Measurements from ENCODE around the gene PRSS50. TPM values are rescaled to one million over a fixed set of nuclear protein-coding genes. Genes with fewer than 3 reads are reported as not detected.

Gene PRSS50
- total and polyA plus RNA-seq, 4 donors = 0.02 to 0.33 (median 0.25) TPM; not detected in 1

GRCh38 chr3:46719044-46719565, 1.4 kb upstream of the PRSS50 start:
- Histone ChIP-seq H3K27me3 (ENCODE audit: control insufficient read depth in 4 of 4, insufficient read depth in 4 of 4, low read length in 3 of 4) (no peaks in the 10 kb centered on the region), H3K4me3 (ENCODE audit: low read depth in 1 of 3, low read length in 3 of 3) (no peak overlapping the region), H3K27ac (ENCODE audit: low read depth in 1 of 2, low read length in 2 of 2) (no peak overlapping the region), H3K9ac (ENCODE audit: low read depth in 1 of 2, low read length in 2 of 2) (no peak overlapping the region), H3K36me3 (ENCODE audit: control insufficient read depth in 4 of 4, insufficient read depth in 3 of 4, low read depth in 1 of 4, low read length in 3 of 4) (no peaks in the 10 kb centered on the region), H3K4me1 (ENCODE audit: control insufficient read depth in 4 of 4, insufficient read depth in 4 of 4, low read length in 3 of 4) (no peaks in the 10 kb centered on the region), H3K9me3 (ENCODE audit: control insufficient read depth in 4 of 4, low read length in 3 of 4) (no peaks in the 10 kb centered on the region)
- DNase-seq (ENCODE audit: low spot score) = no peak
- TF ChIP-seq REST (IDR thresholded peaks at IDR 0.05) = no peak
- TF ChIP-seq HNF4G (IDR thresholded peaks at IDR 0.05) = no peak
- no peak for TF ChIP-seq ATF3 (IDR thresholded peaks at IDR 0.05)
- no peak for TF ChIP-seq FOXA2 (IDR thresholded peaks at IDR 0.05)
- no peak for TF ChIP-seq HNF4A (conservative IDR thresholded peaks at IDR 0.05)
- TF ChIP-seq ZBTB33 (IDR thresholded peaks at IDR 0.05) = no peak
- TF ChIP-seq FOXA1 (IDR thresholded peaks at IDR 0.05) = no peak
- TF ChIP-seq JUND (IDR thresholded peaks at IDR 0.05) = no peak
- TF ChIP-seq NR2F2 (IDR thresholded peaks at IDR 0.05) = no peak
- no peak for TF ChIP-seq MAX (IDR thresholded peaks at IDR 0.05)
- TF ChIP-seq CTCF (IDR thresholded peaks at IDR 0.05; ENCODE audit: low read depth, low read length, missing input control) = no peak
- TF ChIP-seq RAD21 (IDR thresholded peaks at IDR 0.05) = no peak
- TF ChIP-seq SP1 (IDR thresholded peaks at IDR 0.05) = no peak
- TF ChIP-seq TAF1 (conservative IDR thresholded peaks at IDR 0.05) = no peak
- no peak for TF ChIP-seq EGR1 (IDR thresholded peaks at IDR 0.05; ENCODE audit: low read depth in 2 of 2)
- no peak for TF ChIP-seq YY1 (IDR thresholded peaks at IDR 0.05)
- 93% methylated on average over 2 of the region's 2 CpGs for WGBS

All from liver (tissue), 9 donors.